NCI-H146 treated with DMSO at 0.1 percent for 48 hours (cell line): ENCODE measurements around the gene LRP1.

Experiments
- DNase-seq: peaks from one replicate; lab custom pipeline; 2025; ENCODE audit not compliant: unreplicated experiment; lab: John Stamatoyannopoulos, UW

The LRP1 gene

DNA sequence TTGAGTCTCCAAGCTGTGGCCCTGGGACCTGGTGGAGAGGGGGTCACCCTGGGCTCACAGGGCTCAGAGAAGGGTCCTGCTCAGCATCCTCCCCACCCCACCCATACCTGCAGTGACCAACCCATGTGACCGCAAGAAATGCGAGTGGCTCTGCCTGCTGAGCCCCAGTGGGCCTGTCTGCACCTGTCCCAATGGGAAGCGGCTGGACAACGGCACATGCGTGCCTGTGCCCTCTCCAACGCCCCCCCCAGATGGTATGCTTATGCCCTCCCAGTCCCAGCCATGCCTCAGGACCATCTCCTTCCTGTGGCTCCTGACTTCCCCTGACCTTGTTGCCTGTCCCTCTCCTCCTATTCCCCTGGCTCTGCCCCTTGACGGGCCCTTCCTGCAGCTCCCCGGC is 81.6 kb downstream of the LRP1 start:
- DNase-seq, result no peak

- no peak for DNase-seq
Measured at GRCh38 chr12:57210461-57210860, 82.2 kb downstream of the LRP1 start.

- DNase-seq, result no peak
Measured at GRCh38 chr12:57210926-57211692, 82.8 kb downstream of the LRP1 start.

GRCh38 chr12:57211791-57212700 is 83.8 kb downstream of the LRP1 start:
- no peak for DNase-seq

DNA sequence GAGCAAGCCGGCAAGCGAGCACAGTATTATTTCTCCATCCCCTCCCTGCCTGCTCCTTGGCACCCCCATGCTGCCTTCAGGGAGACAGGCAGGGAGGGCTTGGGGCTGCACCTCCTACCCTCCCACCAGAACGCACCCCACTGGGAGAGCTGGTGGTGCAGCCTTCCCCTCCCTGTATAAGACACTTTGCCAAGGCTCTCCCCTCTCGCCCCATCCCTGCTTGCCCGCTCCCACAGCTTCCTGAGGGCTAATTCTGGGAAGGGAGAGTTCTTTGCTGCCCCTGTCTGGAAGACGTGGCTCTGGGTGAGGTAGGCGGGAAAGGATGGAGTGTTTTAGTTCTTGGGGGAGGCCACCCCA is 84.4 kb downstream of the LRP1 start:
- no peak for DNase-seq

DNA sequence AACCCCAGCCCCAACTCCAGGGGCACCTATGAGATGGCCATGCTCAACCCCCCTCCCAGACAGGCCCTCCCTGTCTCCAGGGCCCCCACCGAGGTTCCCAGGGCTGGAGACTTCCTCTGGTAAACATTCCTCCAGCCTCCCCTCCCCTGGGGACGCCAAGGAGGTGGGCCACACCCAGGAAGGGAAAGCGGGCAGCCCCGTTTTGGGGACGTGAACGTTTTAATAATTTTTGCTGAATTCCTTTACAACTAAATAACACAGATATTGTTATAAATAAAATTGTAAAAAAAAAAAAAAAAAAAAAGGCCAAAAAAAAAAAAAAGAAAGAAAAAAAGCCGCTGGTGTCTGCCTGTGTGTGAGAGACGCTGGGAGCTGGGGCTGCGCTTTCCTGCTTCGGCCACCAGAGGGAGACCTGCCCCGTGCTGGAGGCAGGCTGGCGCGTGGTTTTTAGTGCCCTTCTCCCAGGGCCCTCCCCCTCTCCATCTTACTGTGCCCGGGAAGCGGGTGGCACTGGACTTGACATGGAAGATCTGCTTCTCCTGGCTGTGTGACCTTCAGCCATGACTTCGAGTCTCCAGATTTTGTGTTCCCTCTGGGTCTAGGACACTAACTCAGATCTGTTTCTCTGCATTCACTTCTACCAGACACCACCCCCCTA is 84.9 kb downstream of the LRP1 start:
- peak; percentile 56 for DNase-seq

- no peak for DNase-seq
Measured at GRCh38 chr12:57213763-57214397, 85.6 kb downstream of the LRP1 start.

DNA sequence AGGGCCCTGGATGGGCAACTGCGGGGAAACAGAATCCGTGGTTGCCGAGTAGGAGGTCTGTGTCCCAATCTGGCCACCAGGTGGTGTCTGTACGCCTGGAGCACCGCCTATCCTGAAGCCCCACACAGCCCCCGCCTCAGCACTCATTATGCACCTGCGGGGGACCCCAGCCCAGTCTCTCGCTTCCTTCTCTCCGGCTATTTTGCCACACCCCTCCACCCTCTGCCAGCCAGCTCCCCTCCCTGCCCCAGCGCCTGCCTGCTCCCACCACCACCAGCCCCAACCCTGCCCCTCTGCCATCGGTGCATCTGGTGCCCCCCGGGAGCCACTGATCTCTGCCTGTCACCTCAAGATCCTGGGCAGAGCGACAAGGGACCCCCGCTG is 86.1 kb downstream of the LRP1 start:
- peak; percentile 73 for DNase-seq

DNA sequence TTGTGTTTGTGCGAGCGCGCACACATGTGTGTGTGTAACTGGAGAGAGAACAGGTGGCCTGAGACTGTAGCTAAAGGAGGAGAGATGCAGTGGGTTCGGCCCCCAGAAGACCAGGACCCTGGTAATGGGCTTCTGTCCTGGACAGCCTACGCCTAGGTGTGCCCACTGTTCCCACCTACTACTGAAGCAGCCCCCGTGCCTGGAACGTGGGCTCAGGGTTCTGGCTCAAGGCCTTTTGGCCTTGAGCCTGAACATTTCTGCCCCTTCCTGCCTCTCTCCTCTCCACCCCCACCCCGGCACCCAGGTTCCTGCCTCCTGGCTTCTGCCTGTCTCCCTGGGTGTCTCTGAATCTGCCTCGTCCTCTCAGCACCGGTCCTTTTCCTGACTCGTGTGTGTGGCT is 86.8 kb downstream of the LRP1 start:
- DNase-seq, result no peak

DNA sequence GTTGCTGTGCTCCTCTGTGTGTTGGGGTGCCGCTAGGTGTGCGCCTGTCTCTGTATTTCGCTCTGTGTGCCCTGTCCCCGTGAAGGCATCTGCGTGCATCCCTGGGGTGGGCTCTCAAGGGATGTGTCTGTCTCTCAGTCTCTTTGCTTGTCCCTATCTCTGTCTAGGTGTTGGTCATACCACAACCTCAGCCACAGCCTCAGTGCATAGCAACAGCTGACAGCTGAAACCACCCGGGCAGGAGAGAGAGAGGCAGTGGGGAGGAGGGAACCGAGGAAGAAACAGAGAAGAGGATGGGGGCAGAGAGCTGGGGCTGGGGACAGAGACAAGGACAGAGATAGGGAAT is 87.4 kb downstream of the LRP1 start:
- no peak for DNase-seq

GRCh38 chr12:57216014-57216911 is 88.0 kb downstream of the LRP1 start, which contains the start of gene NXPH4:
Gene NXPH4 (plus strand): TSS chr12:57216794. CDS start chr12:57216970, 176 bp downstream.
- no peak for DNase-seq

DNA sequence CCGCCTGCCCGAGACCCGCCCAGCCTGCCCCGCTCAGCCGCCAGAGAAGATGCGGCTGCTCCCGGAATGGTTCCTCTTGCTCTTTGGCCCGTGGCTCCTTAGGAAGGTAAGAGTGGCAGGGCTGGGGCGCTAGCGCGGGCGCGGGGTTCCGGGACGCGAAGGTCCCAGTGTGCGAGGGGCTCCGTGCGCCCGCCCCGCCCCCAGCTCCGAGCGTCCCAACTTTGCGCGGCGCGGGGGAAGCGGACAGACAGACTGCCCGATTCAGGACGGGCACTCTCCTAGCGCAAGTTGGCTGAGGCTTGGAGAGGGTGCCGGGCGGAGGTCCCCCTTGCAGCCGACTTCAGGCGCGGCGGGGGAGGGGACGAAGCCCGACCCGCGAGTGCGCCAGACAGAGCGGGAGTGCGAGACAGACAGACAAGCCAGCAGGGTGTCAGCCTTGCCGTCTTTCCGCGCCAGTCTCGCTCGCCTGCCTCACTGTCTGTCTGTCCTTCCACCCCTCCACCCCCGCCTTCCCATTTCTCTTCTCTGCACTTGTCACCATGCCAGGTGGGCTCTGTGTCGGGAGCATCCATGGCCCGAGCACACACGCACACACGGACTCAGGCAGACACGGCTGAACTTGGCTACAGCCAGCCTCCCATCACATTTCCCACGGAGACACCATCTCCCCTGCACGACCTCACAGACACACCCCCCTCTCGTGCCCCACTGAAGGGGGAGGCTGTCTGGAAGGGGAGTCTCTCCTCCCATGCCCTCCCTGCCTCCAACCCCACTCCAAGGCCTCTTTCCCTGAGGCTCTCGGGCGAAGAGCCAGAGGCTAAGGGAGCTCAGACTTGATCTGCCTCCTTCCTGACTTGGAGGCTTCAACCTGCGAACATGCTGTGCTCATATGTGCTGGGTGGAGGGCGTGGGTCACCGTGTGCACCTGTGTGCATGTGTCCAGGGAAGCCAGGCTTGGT is 88.9 kb downstream of the LRP1 start:
- DNase-seq, result no peak

DNA sequence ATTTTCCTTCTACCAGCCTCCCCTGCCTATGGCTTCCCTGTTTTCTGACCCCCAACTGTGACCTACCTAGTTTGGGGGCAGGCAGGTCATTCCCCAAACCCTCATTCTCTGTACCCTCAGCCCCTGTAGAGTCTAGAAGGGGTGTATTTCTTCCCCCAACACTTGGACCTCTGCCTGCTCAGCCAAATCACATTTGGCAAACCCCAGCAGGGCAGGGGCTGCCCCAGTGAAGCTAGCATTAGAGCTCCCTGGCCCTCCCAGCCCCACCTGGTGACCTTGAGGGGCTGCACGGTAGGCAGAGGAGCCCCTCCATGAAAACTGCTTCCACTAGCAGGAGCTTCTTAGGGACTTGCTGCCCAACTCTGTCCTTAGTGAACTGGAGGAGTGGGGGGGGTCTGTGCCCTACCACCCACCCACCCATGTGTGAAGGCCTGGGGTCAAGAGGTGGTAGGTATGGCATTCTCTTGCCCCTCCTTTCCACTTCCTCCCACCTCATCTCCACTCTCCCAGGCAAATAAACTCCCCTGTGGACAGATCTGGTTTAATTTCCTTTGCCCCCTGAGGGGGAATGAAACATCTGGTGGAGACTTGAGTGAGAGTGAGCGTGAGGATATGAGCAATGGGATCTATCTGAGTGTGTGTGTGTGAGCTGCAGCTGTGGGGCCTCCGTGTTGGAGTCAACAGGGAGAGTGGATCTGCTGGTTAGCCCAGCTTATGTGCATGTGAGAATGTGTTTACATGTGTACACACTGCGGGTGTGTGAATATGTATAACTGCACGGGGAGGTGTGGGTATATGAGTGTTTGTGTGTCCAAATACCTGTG is 90.0 kb downstream of the LRP1 start:
- DNase-seq, result no peak

DNA sequence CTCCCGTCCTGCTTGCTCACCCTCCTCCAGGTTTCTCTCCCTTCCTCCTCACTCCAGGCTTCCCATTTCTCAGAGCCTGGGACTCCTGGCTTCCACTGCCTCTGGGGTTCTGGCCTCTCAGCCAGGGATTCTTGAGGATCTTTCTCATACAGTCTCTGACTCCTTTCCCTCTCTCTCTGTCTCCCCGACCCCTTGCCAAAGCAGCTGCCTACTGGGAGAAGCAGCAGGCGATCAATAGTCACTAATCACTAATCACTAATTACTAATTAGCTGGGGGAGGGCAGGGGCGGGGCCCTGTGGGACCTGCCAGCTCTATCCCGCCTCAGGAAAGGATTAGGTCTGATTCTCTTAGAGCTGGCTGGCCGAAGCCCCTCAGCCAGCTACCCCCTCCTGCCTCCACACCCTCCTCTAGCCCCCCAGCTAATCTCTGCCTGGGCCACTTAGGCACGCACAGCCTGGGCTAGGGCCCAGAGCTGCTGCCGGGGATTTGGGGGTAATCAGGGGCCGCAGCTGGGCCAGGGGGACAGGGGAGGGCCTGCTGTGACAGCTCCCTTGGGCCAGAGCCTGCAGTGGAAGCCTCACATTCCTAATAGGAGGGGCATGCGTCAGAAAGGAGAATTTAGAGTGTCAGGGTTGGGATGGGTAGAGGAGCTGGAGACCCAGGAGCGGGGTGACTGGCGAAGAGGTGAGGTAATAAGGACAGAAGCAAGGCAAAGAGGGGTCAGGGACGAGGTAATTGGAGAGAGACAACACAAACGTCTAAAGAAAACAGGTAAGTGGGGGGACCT is 91.1 kb downstream of the LRP1 start:
- no peak for DNase-seq

- DNase-seq, result no peak
Measured at GRCh38 chr12:57219993-57220754, 91.9 kb downstream of the LRP1 start.

GRCh38 chr12:57220770-57221168 is 92.5 kb downstream of the LRP1 start:
- no peak for DNase-seq
